ENCODE results near the gene MERTK. TPM values are rescaled to one million over a fixed set of nuclear protein-coding genes. Genes with fewer than 3 reads are reported as not detected.

MERTK gene
- total and polyA plus RNA-seq, 2 donors (not counting 1 experiment from before 2014, with no cell fraction given) = 0.04 to 0.34 TPM

- no peak overlapping the region for H3K27ac Mint-ChIP-seq
- ATAC-seq (ENCODE audit: low read depth) = no peak
- Histone ChIP-seq H4K20me1 (ENCODE audit: control insufficient read depth, insufficient read depth, low read length, poor library complexity, severe bottlenecking) (no peaks in the 10 kb centered on the region), H3K4me3 (ENCODE audit: control extremely low read depth in 1 of 5, extremely low read depth in 1 of 5, insufficient read depth in 1 of 5, low read depth in 2 of 5, low read length in 4 of 5) (no peak overlapping the region), H3K27ac (ENCODE audit: low read length in 2 of 2) (no peak overlapping the region), H3K27me3 (replicated peaks in 1 of 4; ENCODE audit: control extremely low read depth in 1 of 4, control insufficient read depth in 3 of 4, insufficient read depth in 4 of 4, low read length in 3 of 4) (no peaks in the 10 kb centered on the region), H3K4me1 (ENCODE audit: control insufficient read depth in 2 of 2, insufficient read depth in 2 of 2, low read length in 2 of 2) (no peaks in the 10 kb centered on the region), H3K4me2 (replicated peaks; ENCODE audit: low read depth, low read length, poor library complexity, severe bottlenecking) (no peak overlapping the region), H3K36me3 (replicated peaks in 1 of 2; ENCODE audit: control extremely low read depth in 1 of 2, control insufficient read depth in 1 of 2, extremely low read depth in 1 of 2, insufficient read depth in 2 of 2, low read length in 1 of 2) (no peaks in the 10 kb centered on the region), H3K9me3 (ENCODE audit: control extremely low read depth in 1 of 3, control insufficient read depth in 2 of 3, insufficient read depth in 1 of 3, low read length in 2 of 3) (no peaks in the 10 kb centered on the region), H2AFZ (ENCODE audit: insufficient read depth, low read depth, low read length, poor library complexity, severe bottlenecking) (no peak overlapping the region), H3K79me2 (ENCODE audit: control insufficient read depth, insufficient read depth, low read length) (no peaks in the 10 kb centered on the region), H3K9ac (ENCODE audit: low read length) (no peak overlapping the region)
- no peaks in the 10 kb centered on the region for H3K4me1 Mint-ChIP-seq
- ChIA-PET POLR2A (no interaction called here), CTCF (no interaction called here)
- peaks cover 11% of the 10 kb centered on the region for H3K27me3 Mint-ChIP-seq
- 84% methylated on average over 4 of the region's 4 CpGs for WGBS (ENCODE audit: insufficient coverage)
- H3K9me3 Mint-ChIP-seq (ENCODE audit: insufficient read depth) = no peaks in the 10 kb centered on the region
- H3K4me3 Mint-ChIP-seq = no peak overlapping the region
- no peak for DNase-seq
- intact Hi-C loops (cut with micrococcal nuclease) = no loop called here
- TF ChIP-seq CTCF (IDR thresholded peaks at IDR 0.05) = no peak
Observed at GRCh38 chr2:111948832-111949231, 50.4 kb downstream of the MERTK start.

GRCh38 chr2:111950236-111950635 lies 51.8 kb downstream of the MERTK start:
- Histone ChIP-seq H3K4me2 (replicated peaks; ENCODE audit: low read depth, low read length, poor library complexity, severe bottlenecking) (no peak overlapping the region), H3K27me3 (replicated peaks in 1 of 4; ENCODE audit: control extremely low read depth in 1 of 4, control insufficient read depth in 3 of 4, insufficient read depth in 4 of 4, low read length in 3 of 4) (peaks cover 0 to 3% (median 0%) of the 10 kb centered on the region in 4 experiments), H3K9ac (ENCODE audit: low read length) (no peak overlapping the region), H4K20me1 (ENCODE audit: control insufficient read depth, insufficient read depth, low read length, poor library complexity, severe bottlenecking) (no peaks in the 10 kb centered on the region), H3K4me3 (ENCODE audit: control extremely low read depth in 1 of 5, extremely low read depth in 1 of 5, insufficient read depth in 1 of 5, low read depth in 2 of 5, low read length in 4 of 5) (no peak overlapping the region), H2AFZ (ENCODE audit: insufficient read depth, low read depth, low read length, poor library complexity, severe bottlenecking) (no peak overlapping the region), H3K79me2 (ENCODE audit: control insufficient read depth, insufficient read depth, low read length) (no peaks in the 10 kb centered on the region), H3K36me3 (replicated peaks in 1 of 2; ENCODE audit: control extremely low read depth in 1 of 2, control insufficient read depth in 1 of 2, extremely low read depth in 1 of 2, insufficient read depth in 2 of 2, low read length in 1 of 2) (no peaks in the 10 kb centered on the region), H3K27ac (ENCODE audit: low read length in 2 of 2) (no peak overlapping the region), H3K9me3 (ENCODE audit: control extremely low read depth in 1 of 3, control insufficient read depth in 2 of 3, insufficient read depth in 1 of 3, low read length in 2 of 3) (no peaks in the 10 kb centered on the region), H3K4me1 (ENCODE audit: control insufficient read depth in 2 of 2, insufficient read depth in 2 of 2, low read length in 2 of 2) (no peaks in the 10 kb centered on the region)
- intact Hi-C loops (cut with micrococcal nuclease) = no loop called here
- no peak for DNase-seq
- no peak for ATAC-seq (ENCODE audit: low read depth)
- Mint-ChIP-seq H3K27ac (no peak overlapping the region), H3K9me3 (ENCODE audit: insufficient read depth) (no peaks in the 10 kb centered on the region), H3K4me1 (no peaks in the 10 kb centered on the region), H3K27me3 (peaks cover 18% of the 10 kb centered on the region), H3K4me3 (no peak overlapping the region)
- WGBS (ENCODE audit: insufficient coverage) = 80% methylated on average over 1 of the region's 1 CpG
- ChIA-PET POLR2A (no interaction called here), CTCF (no interaction called here)
- no peak for TF ChIP-seq CTCF (IDR thresholded peaks at IDR 0.05)
- no peak for TF ChIP-seq EZH2 (IDR thresholded peaks at IDR 0.05; ENCODE audit: borderline replicate concordance, insufficient read depth, low read depth, low read length, poor library complexity, severe bottlenecking)
